IMR-90 (cell line): ENCODE results near the gene PAX5. TPM values are rescaled to one million over a fixed set of nuclear protein-coding genes. Genes with fewer than 3 reads are reported as not detected.

Experiments used
- ATAC-seq: fragments of 200-7000 bp; cut with Tn5 transposase; 2 replicates; pipeline ENCODE4 v1.9.1; 2020; ENCODE audit warnings: low read depth, mild to moderate bottlenecking, moderate library complexity
- BruUV-seq: library from RNA; stranded (reverse); fragments of 400-500 nt; replicated peaks from 2 replicates; lab custom pipeline; 2021; lab: Mats Ljungman, UMichigan
- CTCF ChIA-PET: fragments of 300-600 bp; formaldehyde crosslinking; extraction: SDS; loops from one replicate; lab custom pipeline; 2021; ENCODE audit warnings: antibody characterized with exemption; lab: Yijun Ruan, JAX
- POLR2A ChIA-PET: fragments of 300-600 bp; sonication (Branson Sonifier 250); formaldehyde crosslinking; loops from one replicate; lab custom pipeline; 2022; ENCODE audit warnings: antibody characterized with exemption; ENCODE audit not compliant: unreplicated experiment; lab: Charles Lee
- DNase-seq: peaks from one replicate; pipeline ENCODE4 v3.0.0; 2013
- H2AFZ ChIP-seq: replicated peaks from 2 replicates; pipeline ENCODE3; 2013; ENCODE audit warnings: low read length, mild to moderate bottlenecking; ENCODE audit not compliant: poor library complexity
- H2AK5ac ChIP-seq: 2 replicates; pipeline ENCODE4 v1.6.1; 2013; ENCODE audit warnings: low read depth, low read length, inconsistent platforms
- H2AK9ac ChIP-seq: replicated peaks from 2 replicates; pipeline ENCODE3; 2013; ENCODE audit warnings: mild to moderate bottlenecking, low read depth, low read length, moderate library complexity; ENCODE audit not compliant: poor library complexity
- H2BK120ac ChIP-seq: 2 replicates; pipeline ENCODE4 v1.6.1; 2013; ENCODE audit warnings: low read depth, low read length, inconsistent platforms
- H2BK15ac ChIP-seq: 3 replicates; pipeline ENCODE4 v1.6.1; 2013; ENCODE audit warnings: low read depth, low read length, inconsistent platforms
- H2BK20ac ChIP-seq: 2 replicates; pipeline ENCODE4 v1.6.1; 2013; ENCODE audit warnings: low read depth, mild to moderate bottlenecking, inconsistent platforms, low read length, moderate library complexity
- H2BK5ac ChIP-seq: 2 replicates; pipeline ENCODE4 v1.6.1; 2013; ENCODE audit warnings: mild to moderate bottlenecking, low read depth, low read length, inconsistent platforms; ENCODE audit not compliant: poor library complexity, severe bottlenecking
- H3K14ac ChIP-seq: replicated peaks from 2 replicates; pipeline ENCODE4 v1.6.1; 2013; ENCODE audit warnings: low read depth, low read length, inconsistent platforms
- H3K18ac ChIP-seq: 2 replicates; pipeline ENCODE4 v1.6.1; 2013; ENCODE audit warnings: low read depth, low read length, control low read depth
- H3K23ac ChIP-seq: 2 replicates; pipeline ENCODE4 v1.6.1; 2013; ENCODE audit warnings: low read depth, low read length, inconsistent platforms
- H3K27ac ChIP-seq: 2 replicates; pipeline ENCODE4 v1.5.1; 2013; ENCODE audit warnings: mild to moderate bottlenecking, control low read depth, low read length; ENCODE audit not compliant: insufficient read depth
- H3K27me3 ChIP-seq: 2 replicates; pipeline ENCODE4 v1.6.1; 2013; ENCODE audit warnings: low read length; ENCODE audit not compliant: control insufficient read depth, insufficient read depth
- H3K36me3 ChIP-seq: 2 replicates; pipeline ENCODE4 v1.6.1; 2013; ENCODE audit warnings: low read length, mixed read lengths; ENCODE audit not compliant: control insufficient read depth, insufficient read depth
- H3K4ac ChIP-seq: 2 replicates; pipeline ENCODE4 v1.6.1; 2013; ENCODE audit warnings: low read depth, low read length, inconsistent platforms
- H3K4me1 ChIP-seq: 2 replicates; pipeline ENCODE4 v1.6.1; 2013; ENCODE audit warnings: low read length, mixed read lengths; ENCODE audit not compliant: control insufficient read depth, insufficient read depth
- H3K4me2 ChIP-seq: 2 replicates; pipeline ENCODE4 v1.6.1; 2013; ENCODE audit warnings: low read depth, mild to moderate bottlenecking, control low read depth, low read length, moderate library complexity
- H3K4me3 ChIP-seq: 2 replicates; pipeline ENCODE4 v1.5.1; 2013; ENCODE audit warnings: low read depth, mild to moderate bottlenecking, control low read depth, low read length, moderate library complexity; ENCODE audit not compliant: insufficient read depth
- H3K56ac ChIP-seq: 2 replicates; pipeline ENCODE4 v1.6.1; 2013; ENCODE audit warnings: low read length, inconsistent platforms; ENCODE audit not compliant: insufficient read depth; ENCODE audit errors: extremely low read depth
- H3K79me1 ChIP-seq, 2 experiments: 2 replicates each; pipeline ENCODE4 v1.6.1; 2013; ENCODE audit warnings: low read length in 2 of 2, inconsistent platforms in 1 of 2, low read depth in 1 of 2
- H3K9ac ChIP-seq: 2 replicates; pipeline ENCODE4 v1.6.1; 2013; ENCODE audit warnings: low read depth, low read length, control low read depth
- H3K9me1 ChIP-seq: 2 replicates; pipeline ENCODE4 v1.6.1; 2013; ENCODE audit warnings: low read length, inconsistent platforms; ENCODE audit not compliant: insufficient read depth
- H3K9me3 ChIP-seq: 2 replicates; pipeline ENCODE4 v1.6.1; 2013; ENCODE audit warnings: low read length; ENCODE audit not compliant: control insufficient read depth, insufficient read depth
- H4K20me1 ChIP-seq: 2 replicates; pipeline ENCODE4 v1.6.1; 2013; ENCODE audit warnings: low read length, inconsistent platforms; ENCODE audit not compliant: insufficient read depth
- H4K5ac ChIP-seq: 2 replicates; pipeline ENCODE4 v1.6.1; 2013; ENCODE audit warnings: mild to moderate bottlenecking, low read depth, low read length, control low read depth
- H4K8ac ChIP-seq, 2 experiments: 2 replicates each; pipeline ENCODE4 v1.6.1; 2013; ENCODE audit warnings: low read depth in 2 of 2, low read length in 2 of 2, control low read depth in 1 of 2, inconsistent platforms in 1 of 2
- H4K91ac ChIP-seq: 2 replicates; pipeline ENCODE4 v1.6.1; 2013; ENCODE audit warnings: low read depth, low read length, inconsistent platforms; ENCODE audit not compliant: insufficient read depth
- BHLHE40 ChIP-seq: fragments of 150-350 bp; IDR thresholded peaks from 2 replicates; pipeline ENCODE4 v1.6.1; 2016; ENCODE audit warnings: mild to moderate bottlenecking, low read depth, low read length
- MXI1 ChIP-seq: IDR thresholded peaks from 2 replicates; pipeline ENCODE4 v1.6.1; 2012; ENCODE audit warnings: low read depth, mild to moderate bottlenecking, low read length, moderate library complexity, borderline replicate concordance
- NFE2L2 ChIP-seq: fragments of 150-350 bp; IDR thresholded peaks from 2 replicates; pipeline ENCODE4 v1.6.1; 2016; ENCODE audit warnings: low read depth, mild to moderate bottlenecking, low read length
- RFX5 ChIP-seq: IDR thresholded peaks from 2 replicates; pipeline ENCODE4 v1.8.0; 2012; ENCODE audit warnings: low read depth, mild to moderate bottlenecking, low read length, moderate library complexity
- WGBS, 2 experiments: methylation state at CpG; one replicate each; pipeline versions ENCODE4 v1.1.5 to v1.1.7; 2013; ENCODE audit warnings: missing lambda C conversion rate in 2 of 2; ENCODE audit not compliant: insufficient read length in 1 of 2; ENCODE audit errors: extremely low coverage in 2 of 2; 5-methylcytosine and 5-hydroxymethylcytosine counted together
- dilution Hi-C: fragments of 300-500 bp; cut with HindIII; formaldehyde crosslinking; loops from one replicate; pipeline ENCODE4 v1.14.3; 2018; ENCODE audit warnings: low sequenced_read_pairs; ENCODE audit not compliant: unreplicated experiment
- in situ Hi-C: fragments of 300-500 bp; cut with MboI; formaldehyde crosslinking; loops from 3 replicates; pipeline ENCODE4 v1.14.3; 2019; ENCODE audit warnings: low sequenced_read_pairs, inconsistent platforms, mixed read lengths
- intact Hi-C: fragments of 100-400 bp; cut with micrococcal nuclease; formaldehyde crosslinking; loops from 2 replicates; pipeline ENCODE4 v1.10.0; 2022
- polyA plus RNA-seq, 3 experiments: library from polyadenylated mRNA; depleted of rRNA; stranded (reverse); fragments of >200 nt; gene quantifications; 2 replicates each; pipeline ENCODE4 v1.2.3, GENCODE V29; 2012; ENCODE audit warnings: low replicate concordance in 1 of 3
- total RNA-seq: library from RNA; depleted of rRNA; stranded (reverse); fragments of >200 nt; gene quantifications from 2 replicates; pipeline ENCODE4 v1.2.3, GENCODE V29; 2012

Gene PAX5
- total and polyA plus RNA-seq, 2 of the 4 experiments (the other 2 are of a cell fraction), result not detected

DNA sequence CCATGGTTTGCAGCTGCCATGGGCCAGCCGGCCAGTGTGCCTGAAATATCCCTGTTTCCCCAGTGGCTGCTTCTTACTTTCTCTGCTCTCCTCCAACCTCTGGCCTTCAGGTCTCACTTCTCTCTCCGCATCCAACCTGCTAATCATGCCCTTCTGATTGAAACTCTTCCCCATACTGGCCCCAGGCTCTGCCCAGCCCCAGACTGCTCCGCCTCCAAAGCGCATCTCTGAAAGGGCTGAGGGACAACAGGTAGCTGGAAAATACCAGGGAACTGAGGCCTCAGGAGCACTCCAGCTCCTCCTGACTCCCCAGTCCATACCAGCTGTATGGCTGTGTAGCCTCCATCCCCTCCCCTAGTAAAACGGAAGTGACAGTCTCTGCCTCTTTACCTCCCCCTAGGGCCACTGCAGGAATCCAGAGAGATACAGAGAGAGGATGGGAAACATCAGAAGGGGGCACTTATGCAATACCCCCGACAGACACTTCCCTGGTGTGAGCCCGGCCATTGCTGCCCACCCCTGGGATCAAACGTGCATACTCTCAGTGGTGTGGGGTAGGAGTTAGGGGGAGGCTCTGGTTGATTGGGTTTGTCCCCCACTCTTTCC is 34.2 kb downstream of the PAX5 start:
- H3K79me1 ChIP-seq, result no peaks in the 10 kb centered on the region
- intact Hi-C loops, result loop anchor here (5.0 kb wide), 2 partner anchors 247 to 327 kb away; no protein-coding TSS in a partner anchor
- H2BK20ac ChIP-seq, result no peak overlapping the region
- no peaks in the 10 kb centered on the region for H4K20me1 ChIP-seq
- no peak overlapping the region for H2AK9ac ChIP-seq
- H2AK5ac ChIP-seq, result no peak overlapping the region
- no peak overlapping the region for H3K56ac ChIP-seq
- no peak overlapping the region for H3K9ac ChIP-seq
- H2BK120ac ChIP-seq, result no peak overlapping the region
- BruUV-seq, result no TSS peak
- dilution Hi-C loops, result no loop called here
- no peak for DNase-seq
- ATAC-seq, result no peak
- TF ChIP-seq RFX5 (no peak), BHLHE40 (no peak), NFE2L2 (no peak), MXI1 (no peak)
- 60% methylated on average over 1 of the region's 8 CpGs; no CpG with 5 or more reads in 1 of the 2 experiments for WGBS, 2 experiments
- no peak overlapping the region for H3K4me3 ChIP-seq
- in situ Hi-C loops, result loop anchor here (10.0 kb wide), 1 partner anchor 335 kb away; no protein-coding TSS in a partner anchor
- no peaks in the 10 kb centered on the region for H3K4me1 ChIP-seq
- no peaks in the 10 kb centered on the region for H3K9me3 ChIP-seq
- H3K14ac ChIP-seq, result no peak overlapping the region
- no peak overlapping the region for H3K23ac ChIP-seq
- no peak overlapping the region for H2AFZ ChIP-seq
- no peak overlapping the region for H3K18ac ChIP-seq
- H4K91ac ChIP-seq, result no peak overlapping the region
- H4K5ac ChIP-seq, result no peak overlapping the region
- ChIA-PET CTCF (no interaction called here), POLR2A (no interaction called here)
- no peak overlapping the region for H2BK5ac ChIP-seq
- no peak overlapping the region for H4K8ac ChIP-seq
- H3K9me1 ChIP-seq, result no peaks in the 10 kb centered on the region
- H3K36me3 ChIP-seq, result no peaks in the 10 kb centered on the region
- H3K4me2 ChIP-seq, result no peak overlapping the region
- H3K4ac ChIP-seq, result no peak overlapping the region
- H3K27me3 ChIP-seq, result peaks cover 63% of the 10 kb centered on the region
- no peak overlapping the region for H3K27ac ChIP-seq
- H2BK15ac ChIP-seq, result no peak overlapping the region
